Measurements from ENCODE around the gene EDN3.

EDN3 gene

GRCh38 chr20:59291740-59292383, 8.5 kb upstream of the EDN3 start:
- no peak for DNase-seq (ENCODE audit: low read depth)
- TF ChIP-seq CTCF (conservative IDR thresholded peaks at IDR 0.05; ENCODE audit: low read length), result no peak
- no peak overlapping the region for H3K4me3 ChIP-seq (ENCODE audit: low read length)

- no peak for TF ChIP-seq CTCF (conservative IDR thresholded peaks at IDR 0.05; ENCODE audit: low read length)
- no peak overlapping the region for H3K4me3 ChIP-seq (ENCODE audit: low read length)
- no peak for DNase-seq (ENCODE audit: low read depth)
Measured at GRCh38 chr20:59295531-59295930, 4.9 kb upstream of the EDN3 start.

GRCh38 chr20:59297686-59298085, 2.7 kb upstream of the EDN3 start:
- DNase-seq (ENCODE audit: low read depth), result no peak
- TF ChIP-seq CTCF (conservative IDR thresholded peaks at IDR 0.05; ENCODE audit: low read length), result no peak
- no peak overlapping the region for H3K4me3 ChIP-seq (ENCODE audit: low read length)

GRCh38 chr20:59299945-59300332, 472 bp upstream of the EDN3 start:
- TF ChIP-seq CTCF (conservative IDR thresholded peaks at IDR 0.05; ENCODE audit: low read length), result no peak
- H3K4me3 ChIP-seq (ENCODE audit: low read length), result no peak overlapping the region
- DNase-seq (ENCODE audit: low read depth), result no peak

GRCh38 chr20:59301343-59302007, 1.1 kb downstream of the EDN3 start:
- TF ChIP-seq CTCF (conservative IDR thresholded peaks at IDR 0.05; ENCODE audit: low read length), result no peak
- no peak overlapping the region for H3K4me3 ChIP-seq (ENCODE audit: low read length)
- DNase-seq (ENCODE audit: low read depth), result no peak

- no peak overlapping the region for H3K4me3 ChIP-seq (ENCODE audit: low read length)
- TF ChIP-seq CTCF (conservative IDR thresholded peaks at IDR 0.05; ENCODE audit: low read length), result no peak
- no peak for DNase-seq (ENCODE audit: low read depth)
Measured at GRCh38 chr20:59305908-59306655, 5.7 kb downstream of the EDN3 start.

Data from AG10803 (cell line).